ENCODE results near the gene RNASE13.

RNASE13 gene

DNA sequence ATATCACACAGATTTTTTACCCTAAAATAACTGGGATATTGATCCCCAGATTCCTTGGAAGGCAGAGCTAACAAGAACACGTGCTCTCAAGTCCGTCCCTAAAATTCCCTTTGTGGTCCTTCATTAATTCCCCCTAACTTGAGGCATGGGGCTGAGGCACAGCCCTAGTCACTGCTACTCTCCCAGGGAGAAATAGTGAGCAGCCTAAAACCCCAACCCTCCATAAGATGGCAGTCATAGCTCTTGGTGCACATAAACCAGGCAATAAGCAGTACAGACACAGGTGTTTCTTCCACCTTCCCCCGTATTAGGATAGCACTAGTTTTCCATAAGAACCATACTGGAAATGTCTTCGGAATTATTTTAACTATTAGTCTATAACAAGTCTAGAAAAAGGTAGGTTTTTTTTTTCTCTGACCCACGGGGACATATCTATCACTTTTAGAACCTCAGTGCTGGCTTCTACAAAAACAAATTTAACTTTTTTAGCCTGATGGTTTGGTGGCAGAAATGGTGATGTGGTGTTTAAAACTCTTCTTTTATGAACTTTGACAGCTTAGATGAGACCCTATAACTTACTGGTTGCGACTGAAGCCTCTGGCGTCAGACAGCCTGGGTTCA lies 32.4 kb upstream of the RNASE13 start:
- no peak for DNase-seq (ENCODE audit: low read depth in 2 of 2)

DNA sequence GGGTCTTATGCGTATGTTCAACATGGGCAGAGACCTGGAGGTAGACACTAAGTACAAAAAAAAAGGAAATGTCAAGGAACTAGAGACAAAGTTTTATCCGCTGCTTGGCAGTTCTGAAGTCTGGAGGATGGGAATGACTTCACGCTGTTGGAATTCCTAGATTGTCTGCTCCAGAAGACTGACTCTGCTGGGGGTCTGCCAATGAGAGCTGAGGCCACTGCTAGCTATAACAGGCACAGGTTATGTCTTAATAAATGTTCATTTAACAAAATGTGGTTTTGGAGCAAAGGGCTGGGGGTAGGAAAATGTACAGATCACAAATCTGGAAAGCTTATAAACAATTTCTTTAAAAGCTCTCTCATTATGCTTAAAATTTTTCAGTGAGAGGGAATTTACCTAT lies 28.9 kb upstream of the RNASE13 start:
- DNase-seq (ENCODE audit: low read depth in 2 of 2), result no peak

DNA sequence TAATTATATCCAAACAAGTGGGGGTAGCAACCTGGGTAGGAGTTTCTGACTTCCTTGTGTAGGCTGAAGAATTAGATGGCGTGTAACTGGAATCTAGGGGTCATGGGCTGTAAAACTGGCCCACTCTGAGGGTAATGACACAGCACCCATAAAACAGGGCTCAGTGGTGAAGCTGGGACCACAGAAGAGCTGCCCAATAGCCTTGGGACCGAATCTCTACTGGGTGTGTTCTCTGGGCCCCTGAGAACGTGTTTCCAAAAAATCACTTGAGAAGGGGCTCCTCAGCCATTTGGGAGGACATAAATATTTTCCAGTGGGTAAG lies 26.7 kb upstream of the RNASE13 start:
- no peak for DNase-seq (ENCODE audit: low read depth in 2 of 2)

GRCh38 chr14:21060614-21061346 lies 26.2 kb upstream of the RNASE13 start:
- no peak for DNase-seq (ENCODE audit: low read depth in 2 of 2)

GRCh38 chr14:21059842-21060613 lies 25.4 kb upstream of the RNASE13 start:
- DNase-seq (ENCODE audit: low read depth in 2 of 2), result no peak

GRCh38 chr14:21058903-21059302 lies 24.3 kb upstream of the RNASE13 start:
- DNase-seq (ENCODE audit: low read depth in 2 of 2), result no peak

GRCh38 chr14:21057803-21058675 lies 23.4 kb upstream of the RNASE13 start, which contains the start of gene RNASE8:
Gene RNASE8, plus strand, starts transcription at chr14:21057822. Its CDS starts 71 bp downstream, at chr14:21057893.
- DNase-seq (ENCODE audit: low read depth in 2 of 2), result no peak

GRCh38 chr14:21056520-21057163 lies 22.0 kb upstream of the RNASE13 start:
- no peak for DNase-seq (ENCODE audit: low read depth in 2 of 2)

DNA sequence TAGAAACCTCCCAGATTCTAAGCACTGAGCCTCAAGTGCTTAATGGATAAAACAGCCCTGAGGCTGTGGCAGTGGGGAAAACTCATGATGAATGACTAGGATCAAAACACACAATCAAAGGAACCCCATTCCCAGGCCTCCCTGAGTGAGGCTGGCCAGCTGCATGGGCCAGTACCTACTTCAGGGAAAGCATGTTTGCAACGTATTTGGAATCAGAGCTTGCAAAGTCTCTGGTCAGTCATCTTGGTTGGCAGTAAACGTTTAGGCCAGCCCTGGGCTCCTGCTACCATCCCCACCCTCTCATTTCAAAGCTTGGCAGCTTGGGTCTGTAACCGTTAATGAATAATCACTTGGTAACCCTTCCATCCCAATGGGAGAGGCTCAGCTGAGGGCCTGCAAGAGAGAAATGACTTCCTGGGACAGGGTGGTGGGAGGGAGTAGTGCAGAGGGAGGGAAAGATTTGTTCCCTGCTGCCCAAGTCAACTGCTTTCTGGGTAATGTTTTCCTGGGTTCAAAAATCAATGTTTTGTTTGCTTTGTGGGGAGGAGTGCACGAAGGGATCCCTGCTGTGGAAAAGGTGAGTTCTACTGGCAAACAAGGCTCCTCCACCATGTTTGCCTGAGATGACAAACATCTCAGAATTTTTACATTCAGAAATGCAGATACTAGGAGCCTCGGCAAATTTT lies 21.0 kb upstream of the RNASE13 start:
- no peak for DNase-seq (ENCODE audit: low read depth in 2 of 2)

- DNase-seq (ENCODE audit: low read depth in 2 of 2), result no peak
Measured at GRCh38 chr14:21054768-21055145, 20.1 kb upstream of the RNASE13 start.

- no peak for DNase-seq (ENCODE audit: low read depth in 2 of 2)
Measured at GRCh38 chr14:21054123-21054767, 19.6 kb upstream of the RNASE13 start.

GRCh38 chr14:21053184-21054122 lies 18.8 kb upstream of the RNASE13 start:
- no peak for DNase-seq (ENCODE audit: low read depth in 2 of 2)

GRCh38 chr14:21050597-21050996 lies 16.0 kb upstream of the RNASE13 start:
- no peak for DNase-seq (ENCODE audit: low read depth in 2 of 2)

DNA sequence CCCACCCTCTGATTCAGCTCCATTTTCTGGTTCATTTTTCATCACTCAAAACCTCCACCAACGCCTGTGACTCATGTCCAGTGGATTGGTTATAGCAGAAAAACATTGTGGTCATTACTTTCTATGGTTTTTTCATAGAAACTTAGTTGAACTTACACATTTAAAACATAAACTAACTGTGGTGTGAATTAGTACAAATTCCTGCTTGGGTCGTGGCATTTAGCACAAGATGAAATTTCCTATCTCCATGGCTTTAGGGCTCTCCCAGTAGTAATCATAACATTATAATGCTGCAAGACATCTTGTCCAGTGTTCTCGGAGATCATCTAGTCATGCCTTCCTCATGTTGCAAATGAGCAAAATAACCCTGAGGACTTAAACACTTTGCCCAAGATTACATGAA lies 14.7 kb upstream of the RNASE13 start:
- no peak for DNase-seq (ENCODE audit: low read depth in 2 of 2)

GRCh38 chr14:21048638-21049037 lies 14.0 kb upstream of the RNASE13 start:
- DNase-seq (ENCODE audit: low read depth in 2 of 2), result no peak

DNA sequence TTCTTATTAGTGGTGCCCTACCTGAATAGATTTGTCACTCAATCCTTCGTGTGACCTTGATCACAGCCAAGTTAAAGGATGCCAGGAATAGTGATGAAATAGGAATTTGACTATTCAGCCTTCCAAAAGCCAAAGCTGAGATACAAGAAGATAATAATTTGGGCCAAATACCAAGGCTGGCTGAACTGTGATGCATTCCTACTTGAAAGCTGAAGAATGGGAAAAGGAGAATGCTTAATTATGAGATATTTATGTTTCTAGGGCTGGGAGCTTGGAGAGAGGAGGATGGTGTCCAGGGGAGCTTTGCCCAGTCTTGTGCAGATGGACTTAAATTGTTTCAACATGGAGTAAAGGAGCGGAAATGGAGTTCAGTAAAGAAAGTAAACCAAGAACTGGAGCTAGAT lies 12.8 kb upstream of the RNASE13 start:
- no peak for DNase-seq (ENCODE audit: low read depth in 2 of 2)

DNA sequence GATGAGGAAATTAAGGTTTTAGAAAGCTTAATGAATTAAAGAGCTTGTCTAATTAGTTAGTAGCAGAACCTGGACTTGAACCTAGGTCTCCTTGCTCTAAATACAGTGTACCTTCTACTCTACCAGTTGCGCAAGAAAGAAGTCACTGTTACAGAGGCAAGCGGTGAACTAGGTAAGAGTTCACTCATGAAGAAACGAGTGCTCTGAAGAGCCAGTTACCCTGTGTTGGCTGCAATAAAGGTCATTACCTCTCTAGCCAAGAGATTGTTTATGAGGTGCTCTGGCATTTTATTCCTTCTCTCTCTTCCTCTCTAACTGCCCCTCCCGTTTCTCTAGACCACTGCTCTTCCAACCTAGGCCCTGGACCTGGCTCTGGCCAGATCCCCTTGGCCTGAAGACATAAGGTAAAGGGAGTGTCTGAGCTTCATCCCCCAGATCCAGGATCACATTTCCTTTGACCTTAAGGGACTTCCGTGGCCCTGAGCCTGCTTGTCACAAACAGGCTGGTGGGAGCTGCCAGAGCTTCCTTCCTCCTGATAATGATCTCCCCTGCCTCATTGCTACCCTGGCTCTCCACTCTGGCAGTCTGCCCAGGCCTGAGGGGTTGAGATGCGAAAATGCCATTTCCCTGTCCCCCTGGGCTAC lies 9.5 kb upstream of the RNASE13 start:
- no peak for DNase-seq (ENCODE audit: low read depth in 2 of 2)

GRCh38 chr14:21043387-21043973 lies 8.9 kb upstream of the RNASE13 start:
- DNase-seq (ENCODE audit: low read depth in 2 of 2), result no peak

Data from stimulated activated CD8-positive, alpha-beta memory T cell treated with anti-CD3 and anti-CD28 coated beads, Interleukin-15, amount 100 ng/mL, for 48 hours (primary cell).